Heart right ventricle (tissue), 16 donors: ENCODE data around the gene LSP1. TPM values are rescaled to one million over a fixed set of nuclear protein-coding genes. Genes with fewer than 3 reads are reported as not detected.

Source experiments
- ATAC-seq, 8 donors: fragments of 200-7000 bp; cut with Tn5 transposase; one replicate each; pipeline ENCODE4 v1.9.1; 2020; ENCODE audit warnings: mild to moderate bottlenecking in 8 of 8, moderate library complexity in 8 of 8, moderate number of reproducible peaks in 1 of 8
- DNase-seq, 2 donors: peaks; one replicate each; pipeline ENCODE4 v3.0.0-alpha.2; 2020
- H3K27ac ChIP-seq, 10 donors: fragments of 200-600 bp; sonication (generic) in 2 of 10; one replicate each; pipeline versions ENCODE4 v1.5.0 to v1.8.0; 2020 to 2022; ENCODE audit warnings: mild to moderate bottlenecking in 3 of 10
- H3K27me3 ChIP-seq, 7 donors: fragments of 200-600 bp; one replicate each; pipeline ENCODE4 v1.8.0; 2021 to 2022; ENCODE audit warnings: mild to moderate bottlenecking in 2 of 7
- H3K36me3 ChIP-seq, 9 donors: fragments of 200-600 bp; sonication (generic) in 1 of 9; one replicate each; pipeline versions ENCODE4 v1.5.0 to v1.8.0; 2020 to 2022; ENCODE audit warnings: mild to moderate bottlenecking in 2 of 9
- H3K4me1 ChIP-seq, 9 donors: fragments of 200-600 bp; sonication (generic) in 1 of 9; one replicate each; pipeline versions ENCODE4 v1.5.0 to v1.8.0; 2020 to 2022; ENCODE audit warnings: mild to moderate bottlenecking in 4 of 9
- H3K4me3 ChIP-seq, 10 donors: fragments of 200-600 bp; sonication (generic) in 2 of 10; one replicate each; pipeline versions ENCODE4 v1.5.0 to v1.8.0; 2020 to 2022; ENCODE audit warnings: mild to moderate bottlenecking in 7 of 10, moderate library complexity in 2 of 10
- H3K9me3 ChIP-seq, 11 donors: fragments of 200-600 bp in 10 of 11; sonication (generic) in 2 of 11; one replicate each; pipeline versions ENCODE4 v1.5.0 to v1.8.0; 2013 to 2022; ENCODE audit warnings: mild to moderate bottlenecking in 2 of 11, control low read depth in 1 of 11, moderate library complexity in 1 of 11
- WGBS, 2 donors: extraction: QIAGEN DNeasy Blood & Tissue Kit; methylation state at CpG; one replicate each; pipeline ENCODE4 v1.1.7; 2013; ENCODE audit warnings: inconsistent platforms in 1 of 2; 5-methylcytosine and 5-hydroxymethylcytosine counted together
- intact Hi-C, 10 donors: fragments of 100-400 bp; cut with DNase I; formaldehyde crosslinking; loops; one replicate each; pipeline versions ENCODE4 v1.11.1 to v1.14.2; 2022
- polyA plus RNA-seq, 2 donors: library from polyadenylated mRNA; stranded (reverse); fragments of 200-250 nt; gene quantifications; one replicate each; pipeline ENCODE4 v1.2.3, GENCODE V29; 2013
- total RNA-seq, 10 donors: library from RNA; stranded (reverse); fragmentation: NEBNext Ultra II Directional in 3 of 10; extraction: Animal tissue kit (Norgen Biotek cat#: 25700) in 3 of 10; gene quantifications; one replicate each; pipeline versions ENCODE4 v1.2.1 to v1.2.4, GENCODE V29; 2021 to 2023
- TF ChIP-seq, protein P1 (sequence below), 9 donors: fragments of 200-600 bp; sonication (generic) in 2 of 9; IDR thresholded peaks; one replicate each; pipeline versions ENCODE4 v1.5.0 to v1.8.0; 2021 to 2022; ENCODE audit warnings: antibody characterized with exemption in 9 of 9, mild to moderate bottlenecking in 5 of 9, moderate library complexity in 1 of 9
- donor health status: Arrhythmogenic right ventricular cardiomyopathy.
- donor health status: ischemic (EF 13 %, LVEDD 7.1; RV severe dilation, severe dysfunction).
- donor health status: healthy with polysubstance abuse.
- donor health status: DM: no; HTN: yes; CAD: no.
- donor health status: DM: no; HTN: no; CAD: no.
- donor health status: ischemic (EF 25% LVEDD 6.9; RV normal size, moderate dysfunction).
- donor health status: ischemic (EF 25% LVEDD 5.7; RV mildly dilated, moderate dysfunction).
- donor health status: healthy.
- donor health status: DM: yes; HTN: yes; CAD: no.
- donor health status: Ischemic cardiomyopathy.
- donor health status: ischemic (EF 35%, LVEDD 5.7; RV mildly dilated, moderate dysfunction).
- donor health status: nonischemic (EF 11% LVEDD 7.7; RV severe dilation, severe dysfunction).
- donor health status: DM: yes; HTN: yes; CAD: no.
- donor health status: PGD.
- donor health status: ischemic (EF 29% LVEDD 5.4; RV normal size, mild dysfunction).
- donor health status: nonischemic (EF 23%, LVEDD 6.1; RV moderate dilation, normal function).

The LSP1 gene
- total and polyA plus RNA-seq, 12 donors: 16.0 to 57.2 (median 21.4) TPM

DNA sequence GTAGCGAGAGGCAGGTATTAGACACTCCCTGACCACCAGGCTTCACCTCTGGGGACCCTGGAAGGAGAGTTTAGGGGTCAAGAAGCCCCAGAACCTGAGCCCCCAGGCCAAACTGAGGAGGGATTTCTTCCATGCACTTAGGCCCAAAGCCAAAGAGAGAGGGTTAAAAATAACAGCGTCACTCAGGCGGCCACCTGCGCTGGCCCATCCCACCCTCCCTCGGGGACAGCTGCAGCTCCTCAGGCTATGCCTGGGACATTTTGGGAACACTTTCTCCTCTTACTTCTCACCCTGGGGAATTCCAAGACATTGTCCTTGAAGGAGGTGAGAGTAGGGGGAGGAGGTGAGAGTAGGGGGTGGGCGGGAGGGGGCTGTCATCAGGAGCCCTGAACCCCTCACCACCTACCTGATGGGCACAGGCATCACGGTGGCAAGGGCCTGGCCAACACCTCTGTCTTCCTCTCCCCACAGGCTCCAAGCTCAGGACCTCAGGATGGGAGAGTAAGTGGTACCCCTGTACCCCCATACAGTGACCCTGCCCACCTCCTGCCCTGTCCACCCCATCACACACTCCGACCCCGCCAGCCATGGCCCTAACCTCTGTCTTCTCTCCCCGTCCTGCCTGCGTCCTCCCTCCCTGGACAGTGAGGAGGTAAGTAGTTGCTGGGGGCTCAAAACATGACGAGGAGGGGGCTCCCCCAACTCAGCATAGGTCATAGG, 13.5 kb upstream of the LSP1 start:
- peak overlapping the region in 4 of 10 donors; percentile 16 to 93 (median 54) for H3K27ac ChIP-seq
- no peak for ATAC-seq
- no peaks in the 10 kb centered on the region for H3K36me3 ChIP-seq
- 78 to 83% methylated on average over 12 of the region's 12 CpGs for WGBS, 2 donors
- DNase-seq: no peak
- intact Hi-C loops: loop anchor here in 4 of 10 donors (2.0 to 5.0 kb wide), 4 partner anchors 41 to 313 kb away; no protein-coding TSS in a partner anchor
- H3K4me3 ChIP-seq: no peak overlapping the region
- H3K27me3 ChIP-seq: no peaks in the 10 kb centered on the region
- H3K4me1 ChIP-seq: peaks cover 9 to 53% (median 28%) of the 10 kb centered on the region in 9 donors
- H3K9me3 ChIP-seq: no peaks in the 10 kb centered on the region
- TF ChIP-seq, protein P1, sequence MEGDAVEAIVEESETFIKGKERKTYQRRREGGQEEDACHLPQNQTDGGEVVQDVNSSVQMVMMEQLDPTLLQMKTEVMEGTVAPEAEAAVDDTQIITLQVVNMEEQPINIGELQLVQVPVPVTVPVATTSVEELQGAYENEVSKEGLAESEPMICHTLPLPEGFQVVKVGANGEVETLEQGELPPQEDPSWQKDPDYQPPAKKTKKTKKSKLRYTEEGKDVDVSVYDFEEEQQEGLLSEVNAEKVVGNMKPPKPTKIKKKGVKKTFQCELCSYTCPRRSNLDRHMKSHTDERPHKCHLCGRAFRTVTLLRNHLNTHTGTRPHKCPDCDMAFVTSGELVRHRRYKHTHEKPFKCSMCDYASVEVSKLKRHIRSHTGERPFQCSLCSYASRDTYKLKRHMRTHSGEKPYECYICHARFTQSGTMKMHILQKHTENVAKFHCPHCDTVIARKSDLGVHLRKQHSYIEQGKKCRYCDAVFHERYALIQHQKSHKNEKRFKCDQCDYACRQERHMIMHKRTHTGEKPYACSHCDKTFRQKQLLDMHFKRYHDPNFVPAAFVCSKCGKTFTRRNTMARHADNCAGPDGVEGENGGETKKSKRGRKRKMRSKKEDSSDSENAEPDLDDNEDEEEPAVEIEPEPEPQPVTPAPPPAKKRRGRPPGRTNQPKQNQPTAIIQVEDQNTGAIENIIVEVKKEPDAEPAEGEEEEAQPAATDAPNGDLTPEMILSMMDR (IDR thresholded peaks at IDR 0.05): no peak

DNA sequence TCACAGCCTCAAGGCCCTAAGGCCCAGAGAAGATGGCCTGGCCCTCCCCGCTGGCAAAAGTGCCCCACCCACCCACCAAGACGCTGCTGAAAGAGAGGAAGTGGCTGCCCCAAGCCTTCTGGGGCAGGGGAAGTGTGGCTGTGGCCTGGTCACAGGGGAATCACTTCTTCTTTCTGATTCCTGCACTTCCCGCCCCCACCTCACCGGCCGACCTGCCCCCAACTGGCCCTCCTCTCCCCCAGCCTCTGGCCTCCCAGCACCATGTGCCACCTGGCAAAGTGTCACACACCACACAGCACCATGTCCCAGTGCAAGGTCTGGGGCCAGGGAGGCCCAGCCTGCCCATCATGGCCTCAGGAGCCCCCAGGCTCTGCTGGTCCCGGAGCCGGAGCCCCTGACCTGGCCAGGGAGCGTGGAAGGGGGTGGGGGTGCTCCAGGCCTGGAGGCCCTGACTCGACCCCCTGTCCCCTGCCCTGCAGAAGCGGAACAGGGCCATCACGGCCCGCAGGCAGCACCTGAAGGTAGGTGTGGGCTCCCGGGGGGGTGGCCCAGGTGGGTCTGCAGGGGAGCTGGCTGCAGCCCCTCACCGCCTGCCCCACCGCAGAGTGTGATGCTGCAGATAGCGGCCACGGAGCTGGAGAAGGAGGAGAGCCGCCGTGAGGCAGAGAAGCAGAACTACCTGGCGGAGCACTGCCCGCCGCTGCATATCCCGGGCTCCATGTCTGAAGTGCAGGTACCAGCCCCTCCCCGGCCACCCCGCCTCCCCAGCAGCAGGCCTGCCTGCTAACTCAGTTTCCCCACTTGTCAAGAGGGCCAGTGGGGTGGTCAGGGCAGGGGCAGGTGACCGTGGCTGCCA, 12.7 kb upstream of the LSP1 start:
- Histone ChIP-seq H3K4me3 (peak overlapping the region in 1 of 10 donors; percentile 45), H3K4me1 (peaks cover 11 to 61% (median 36%) of the 10 kb centered on the region in 9 donors), H3K27ac (peak overlapping the region in 5 of 10 donors; percentile 25 to 93 (median 63)), H3K27me3 (no peaks in the 10 kb centered on the region), H3K9me3 (no peaks in the 10 kb centered on the region), H3K36me3 (no peaks in the 10 kb centered on the region)
- WGBS, 2 donors: 90 to 91% methylated on average over 23 to 26 of the region's 26 CpGs
- TF ChIP-seq, protein P1 (IDR thresholded peaks at IDR 0.05): no peak
- DNase-seq (peak; percentile 48 to 56), ATAC-seq (peak in 6 of 8 donors; percentile 1 to 36 (median 20))
- intact Hi-C loops: loop anchor here in 7 of 10 donors (2.0 to 5.0 kb wide), 6 partner anchors 37 to 1468 kb away; no protein-coding TSS in a partner anchor

DNA sequence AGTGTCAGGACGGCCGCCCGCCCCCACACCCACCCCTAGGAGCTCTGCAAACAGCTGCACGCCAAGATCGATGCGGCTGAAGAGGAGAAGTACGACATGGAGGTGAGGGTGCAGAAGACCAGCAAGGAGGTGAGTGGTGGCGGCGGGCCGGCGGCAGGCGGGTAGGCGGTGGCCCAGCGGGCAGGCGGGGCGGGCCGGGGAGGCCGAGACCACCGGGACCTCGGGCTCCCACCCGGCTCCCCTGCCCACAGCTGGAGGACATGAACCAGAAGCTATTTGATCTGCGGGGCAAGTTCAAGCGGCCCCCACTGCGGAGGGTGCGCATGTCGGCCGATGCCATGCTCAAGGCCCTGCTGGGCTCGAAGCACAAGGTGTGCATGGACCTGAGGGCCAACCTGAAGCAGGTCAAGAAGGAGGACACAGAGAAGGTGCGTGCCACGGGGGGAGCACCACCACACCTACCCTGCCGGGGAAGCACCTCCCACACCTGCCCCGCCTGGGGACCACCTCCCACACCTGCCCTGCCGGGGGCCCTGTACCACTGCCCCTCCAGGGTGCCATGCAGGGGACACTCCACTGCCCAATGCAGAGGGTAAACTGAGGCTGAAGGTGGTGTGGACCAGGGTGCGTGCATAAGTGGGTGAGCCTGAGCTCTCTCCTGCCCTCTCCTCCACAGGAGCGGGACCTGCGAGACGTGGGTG, 12.0 kb upstream of the LSP1 start:
- intact Hi-C loops: loop anchor here in 4 of 10 donors (5.0 kb wide), 3 partner anchors 36 to 1469 kb away; no protein-coding TSS in a partner anchor

More for the DNA sequence above, 12.0 kb upstream of the LSP1 start:
- Histone ChIP-seq H3K4me1 (peaks cover 11 to 65% (median 42%) of the 10 kb centered on the region in 9 donors), H3K27me3 (no peaks in the 10 kb centered on the region), H3K36me3 (no peaks in the 10 kb centered on the region), H3K9me3 (no peaks in the 10 kb centered on the region), H3K4me3 (peak overlapping the region in 1 of 10 donors; percentile 45), H3K27ac (peak overlapping the region in 1 of 10 donors; percentile 93)
- WGBS, 2 donors: 95 to 96% methylated on average over 37 of the region's 37 CpGs
- DNase-seq (peak in 1 of 2 donors; percentile 10), ATAC-seq (no peak)
- TF ChIP-seq, protein P1 (IDR thresholded peaks at IDR 0.05): no peak
